ES-I3 (cell line): ENCODE data around the gene SNRNP48.

Experiments
- H3K36me3 ChIP-seq: 2 replicates; pipeline ENCODE4 v1.6.1; 2013; ENCODE audit warnings: mild to moderate bottlenecking, low read length, control low read depth, moderate library complexity; ENCODE audit not compliant: insufficient read depth
- H3K4me1 ChIP-seq: 2 replicates; pipeline ENCODE4 v1.6.1; 2013; ENCODE audit warnings: mild to moderate bottlenecking, control low read depth, low read length; ENCODE audit not compliant: insufficient read depth
- H3K9ac ChIP-seq: 2 replicates; pipeline ENCODE4 v1.6.1; 2013; ENCODE audit warnings: low read depth, mild to moderate bottlenecking, low read length, moderate library complexity
- H3K9me3 ChIP-seq: 2 replicates; pipeline ENCODE4 v1.6.1; 2013; ENCODE audit warnings: mild to moderate bottlenecking, low read length, moderate library complexity; ENCODE audit not compliant: control insufficient read depth, insufficient read depth

Gene SNRNP48

DNA sequence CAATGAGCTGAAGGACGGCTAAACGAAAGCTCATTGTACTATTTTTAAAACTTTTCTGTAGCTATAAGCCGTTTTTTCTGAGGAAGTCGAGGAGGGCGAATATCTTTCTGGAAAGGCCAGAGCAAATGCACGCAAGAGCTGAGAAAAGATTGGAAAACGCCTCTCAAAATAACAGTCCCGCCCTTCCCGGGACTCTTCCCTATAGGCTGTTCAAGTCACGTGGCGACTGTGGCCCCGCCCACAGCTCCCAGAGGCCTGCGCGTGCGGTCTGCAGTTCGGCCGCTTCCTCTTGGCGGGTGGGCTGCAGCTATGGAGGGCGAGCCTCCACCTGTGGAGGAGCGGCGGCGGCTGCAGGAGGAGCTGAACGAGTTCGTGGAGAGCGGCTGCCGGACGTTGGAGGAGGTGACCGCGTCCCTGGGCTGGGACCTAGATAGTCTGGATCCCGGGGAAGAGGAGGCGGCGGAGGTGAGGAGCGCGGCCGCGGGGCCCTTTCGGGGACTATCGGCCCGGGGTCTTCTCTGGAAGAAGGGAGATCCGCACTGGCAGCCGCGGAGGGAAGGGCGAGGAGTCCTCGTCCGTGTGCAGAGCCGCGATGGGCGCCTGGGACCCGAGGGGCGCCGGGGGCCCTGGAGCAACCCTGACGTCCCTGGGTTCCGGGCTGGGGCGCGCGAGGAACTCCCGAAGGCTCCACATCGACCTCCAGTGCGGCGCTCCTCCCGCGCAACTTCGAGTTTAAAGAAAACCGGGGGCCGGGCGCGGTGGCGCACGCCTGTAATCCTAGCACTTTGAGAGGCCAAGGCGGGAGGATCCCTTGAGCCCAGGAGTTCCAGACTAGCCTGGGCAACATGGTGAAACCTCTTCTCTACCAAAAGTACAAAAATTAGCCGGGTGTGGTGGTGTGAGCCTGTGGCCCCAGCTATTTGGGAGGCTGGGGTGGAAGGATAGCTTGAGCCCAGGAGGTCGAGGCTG lies at the start of gene SNRNP48:
SNRNP48 (plus strand) TSS at position 250 of the 969 bp plus-strand sequence; CDS start at position 310, 60 bp downstream.
- Histone ChIP-seq H3K9me3 (no peaks in the 10 kb centered on the region), H3K9ac (peak within 1 kb of the TSS; percentile 73), H3K36me3 (peaks cover 6% of the 10 kb centered on the region; the same call in 1 of the 2 replicates), H3K4me1 (peaks cover 9% of the 10 kb centered on the region; the same call in 1 of the 2 replicates)

DNA sequence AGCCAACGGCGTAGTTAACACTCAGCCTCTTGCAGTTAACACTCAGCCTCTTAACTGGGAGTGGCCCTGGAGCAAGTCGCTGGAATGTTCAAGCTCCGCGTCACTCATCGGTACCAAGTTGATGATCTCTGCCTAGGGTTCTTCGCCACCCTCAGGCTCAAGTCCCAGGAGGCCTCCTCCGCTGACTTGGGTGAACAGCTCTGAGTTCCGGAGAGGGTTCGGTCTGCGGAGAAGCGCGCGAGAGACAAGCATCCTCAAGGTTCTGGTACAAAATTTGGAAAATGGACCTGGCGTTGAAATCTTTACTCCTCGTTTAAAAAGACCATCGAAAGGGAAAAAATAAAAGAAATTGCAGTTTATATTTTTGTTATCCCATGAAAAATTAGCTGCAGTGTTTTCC lies 49.4 kb upstream of the SNRNP48 start:
- Histone ChIP-seq H3K9ac (peak overlapping the region; percentile 91; the same call in 1 of the 2 replicates), H3K9me3 (no peaks in the 10 kb centered on the region), H3K36me3 (no peaks in the 10 kb centered on the region), H3K4me1 (peaks cover 5% of the 10 kb centered on the region)

DNA sequence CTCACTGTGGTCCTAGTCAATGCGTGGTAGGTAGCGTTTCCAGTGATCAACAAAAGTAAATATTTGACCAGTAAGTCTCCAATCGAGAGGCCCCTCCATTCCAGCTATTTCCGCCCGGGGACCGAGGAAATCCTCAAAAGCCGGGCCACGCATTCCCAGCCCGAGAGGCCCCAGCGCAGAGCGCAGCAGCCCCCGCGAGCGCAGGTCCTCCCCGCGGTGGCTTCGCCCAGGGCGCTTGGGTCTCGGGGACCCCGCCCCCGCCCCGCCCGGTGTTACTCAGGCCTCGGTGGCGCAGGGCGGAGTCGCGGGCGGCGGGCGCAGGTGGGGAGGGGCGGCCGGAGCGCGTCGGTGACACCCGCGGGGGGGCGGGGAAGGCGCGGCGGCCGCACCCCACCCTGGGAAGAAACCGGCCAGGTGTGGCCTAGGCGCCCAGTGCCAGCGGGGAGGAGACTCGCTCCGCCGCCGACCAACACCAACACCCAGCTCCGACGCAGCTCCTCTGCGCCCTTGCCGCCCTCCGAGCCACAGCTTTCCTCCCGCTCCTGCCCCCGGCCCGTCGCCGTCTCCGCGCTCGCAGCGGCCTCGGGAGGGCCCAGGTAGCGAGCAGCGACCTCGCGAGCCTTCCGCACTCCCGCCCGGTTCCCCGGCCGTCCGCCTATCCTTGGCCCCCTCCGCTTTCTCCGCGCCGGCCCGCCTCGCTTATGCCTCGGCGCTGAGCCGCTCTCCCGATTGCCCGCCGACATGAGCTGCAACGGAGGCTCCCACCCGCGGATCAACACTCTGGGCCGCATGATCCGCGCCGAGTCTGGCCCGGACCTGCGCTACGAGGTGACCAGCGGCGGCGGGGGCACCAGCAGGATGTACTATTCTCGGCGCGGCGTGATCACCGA lies 48.6 kb upstream of the SNRNP48 start, which contains the start of gene DSP:
DSP (plus strand) TSS at position 497 of the 890 bp plus-strand sequence; CDS start at position 742, 245 bp downstream.
- H3K9me3 ChIP-seq: no peaks in the 10 kb centered on the region
- H3K36me3 ChIP-seq: no peaks in the 10 kb centered on the region
- peak within 1 kb of the TSS; percentile 91 for H3K9ac ChIP-seq
- H3K4me1 ChIP-seq: peaks cover 13% of the 10 kb centered on the region

- H3K9me3 ChIP-seq: no peaks in the 10 kb centered on the region
- peaks cover 14% of the 10 kb centered on the region for H3K4me1 ChIP-seq
- peak overlapping the region; percentile 91 for H3K9ac ChIP-seq
- no peaks in the 10 kb centered on the region for H3K36me3 ChIP-seq
Observed at GRCh38 chr6:7542065-7542873, 47.7 kb upstream of the SNRNP48 start.

GRCh38 chr6:7542874-7543624 lies 46.9 kb upstream of the SNRNP48 start:
- H3K9ac ChIP-seq: peak overlapping the region; percentile 91; the same call in 1 of the 2 replicates
- no peaks in the 10 kb centered on the region for H3K9me3 ChIP-seq
- no peaks in the 10 kb centered on the region for H3K36me3 ChIP-seq
- H3K4me1 ChIP-seq: peaks cover 14% of the 10 kb centered on the region

- H3K9ac ChIP-seq: peak overlapping the region; percentile 91; the same call in 1 of the 2 replicates
- no peaks in the 10 kb centered on the region for H3K36me3 ChIP-seq
- no peaks in the 10 kb centered on the region for H3K9me3 ChIP-seq
- peaks cover 22% of the 10 kb centered on the region for H3K4me1 ChIP-seq
Observed at GRCh38 chr6:7543789-7544424, 46.1 kb upstream of the SNRNP48 start.

DNA sequence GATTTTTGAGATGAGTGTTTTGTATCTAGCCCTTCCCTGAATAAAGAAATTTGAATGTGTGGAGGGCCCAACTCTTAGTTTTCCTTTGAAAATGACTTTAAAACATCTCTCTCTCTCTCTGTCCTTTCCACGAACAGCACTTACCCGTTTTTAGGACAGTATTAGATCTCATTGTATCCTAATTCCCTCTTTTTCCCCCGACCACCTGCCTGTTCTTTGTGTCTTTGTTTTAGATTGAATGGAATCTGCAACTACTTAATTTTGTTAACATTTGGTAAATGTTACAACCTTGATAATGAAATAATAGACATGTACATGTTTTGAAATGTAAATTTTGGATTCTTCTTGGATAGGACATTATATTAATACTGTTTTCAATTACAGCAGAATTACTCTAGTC lies 45.4 kb upstream of the SNRNP48 start:
- Histone ChIP-seq H3K9me3 (no peaks in the 10 kb centered on the region), H3K9ac (peak overlapping the region; percentile 91; the same call in 1 of the 2 replicates), H3K4me1 (peaks cover 23% of the 10 kb centered on the region), H3K36me3 (no peaks in the 10 kb centered on the region)

DNA sequence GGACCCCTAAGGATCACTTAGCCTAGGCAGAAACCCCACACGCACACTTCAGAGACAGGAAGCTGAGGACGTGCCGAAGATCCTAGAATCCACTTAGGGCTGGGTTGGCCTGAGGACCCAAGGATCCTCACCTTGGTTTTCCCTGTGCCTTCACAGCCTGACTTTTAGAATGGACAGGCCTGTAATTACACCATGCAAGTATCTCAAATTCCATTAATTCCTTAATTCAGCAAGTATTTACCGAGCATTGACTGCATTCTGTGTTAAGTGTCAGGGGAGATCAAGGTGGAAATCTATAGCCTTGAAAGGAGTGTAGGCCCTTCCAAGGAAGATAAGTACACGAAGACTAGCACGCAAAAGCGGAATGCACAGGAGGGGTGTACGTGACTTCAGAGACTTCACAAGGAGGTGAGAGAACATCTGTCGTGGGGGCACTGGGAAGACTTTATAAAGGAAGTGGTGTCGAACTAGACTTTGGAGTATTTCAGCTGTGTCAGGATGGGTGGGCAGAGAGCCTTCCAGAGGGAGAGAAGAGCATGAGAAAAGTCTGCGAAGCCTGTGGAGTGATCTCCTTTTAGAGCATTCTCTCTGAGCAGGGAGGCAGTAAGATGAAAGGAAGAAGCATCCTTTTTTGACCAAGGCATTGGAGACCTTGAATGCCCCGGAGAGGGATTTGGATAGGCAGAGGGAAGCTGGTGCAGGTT lies 44.5 kb upstream of the SNRNP48 start:
- Histone ChIP-seq H3K36me3 (no peaks in the 10 kb centered on the region), H3K9me3 (no peaks in the 10 kb centered on the region), H3K9ac (no peak overlapping the region), H3K4me1 (peaks cover 23% of the 10 kb centered on the region)

DNA sequence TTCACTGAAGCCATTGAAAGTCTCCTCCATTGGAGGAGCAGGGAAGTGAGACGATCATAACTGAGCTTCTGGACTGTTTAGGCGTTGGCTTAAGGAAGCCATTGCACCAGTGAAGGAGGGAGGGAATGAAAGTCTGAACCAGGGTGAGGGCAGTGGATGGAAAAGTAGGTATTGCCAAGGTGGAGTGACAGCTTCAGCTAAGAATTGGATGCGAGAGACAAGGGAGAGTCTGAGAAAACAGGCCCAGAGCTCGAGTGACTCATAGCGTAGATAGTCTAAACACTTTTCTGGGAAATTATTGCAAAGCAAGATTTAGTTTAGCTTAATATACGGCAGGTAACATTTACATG lies 44.0 kb upstream of the SNRNP48 start:
- peaks cover 23% of the 10 kb centered on the region for H3K4me1 ChIP-seq
- no peak overlapping the region for H3K9ac ChIP-seq
- H3K36me3 ChIP-seq: no peaks in the 10 kb centered on the region
- no peaks in the 10 kb centered on the region for H3K9me3 ChIP-seq

- Histone ChIP-seq H3K9ac (no peak overlapping the region), H3K9me3 (no peaks in the 10 kb centered on the region), H3K4me1 (peaks cover 23% of the 10 kb centered on the region), H3K36me3 (no peaks in the 10 kb centered on the region)
Observed at GRCh38 chr6:7546383-7546782, 43.6 kb upstream of the SNRNP48 start.

DNA sequence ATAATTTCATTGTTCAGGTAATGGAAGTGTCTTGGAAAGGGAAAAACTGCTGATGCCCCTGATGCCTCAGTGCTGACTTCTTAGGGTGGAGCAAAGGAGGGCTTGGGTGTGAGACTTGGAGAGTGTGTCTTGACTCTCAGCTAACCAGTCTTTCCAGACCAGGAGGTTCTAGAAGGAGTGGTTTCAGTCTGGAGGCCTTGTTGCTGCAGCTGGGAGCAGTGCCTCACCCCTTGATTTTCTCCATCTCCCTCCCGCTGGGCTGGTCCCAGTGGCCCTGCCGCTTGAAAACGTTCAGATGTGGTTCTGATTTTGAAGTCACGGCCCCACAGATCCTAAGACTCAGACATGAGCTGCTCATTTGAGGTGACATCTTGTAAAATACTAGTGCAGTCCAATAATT lies 43.1 kb upstream of the SNRNP48 start:
- Histone ChIP-seq H3K36me3 (no peaks in the 10 kb centered on the region), H3K9ac (no peak overlapping the region), H3K4me1 (peaks cover 23% of the 10 kb centered on the region), H3K9me3 (no peaks in the 10 kb centered on the region)

GRCh38 chr6:7547315-7547714 lies 42.7 kb upstream of the SNRNP48 start:
- H3K9ac ChIP-seq: no peak overlapping the region
- peaks cover 23% of the 10 kb centered on the region for H3K4me1 ChIP-seq
- no peaks in the 10 kb centered on the region for H3K36me3 ChIP-seq

More at GRCh38 chr6:7547315-7547714, 42.7 kb upstream of the SNRNP48 start:
- no peaks in the 10 kb centered on the region for H3K9me3 ChIP-seq
